ENCODE results near the gene SPATA18. TPM values are rescaled to one million over a fixed set of nuclear protein-coding genes. Genes with fewer than 3 reads are reported as not detected.
"Not testable (repeated sequence)": the region's sequence is repeated elsewhere in the genome, so short reads cannot be mapped to it uniquely, and the experiment has no call there.

SPATA18 gene
- total and polyA plus RNA-seq, 5 donors from 2014 or later: not detected

- no peak overlapping the region for H3K4me3 ChIP-seq (ENCODE audit: low read depth, low read length)
- no peak overlapping the region for H3K4me3 Mint-ChIP-seq
- H3K36me3 ChIP-seq (ENCODE audit: control insufficient read depth, insufficient read depth, low read length): no peaks in the 10 kb centered on the region
- H3K27ac Mint-ChIP-seq: no peak overlapping the region
- H3K9me3 ChIP-seq (ENCODE audit: control insufficient read depth in 2 of 2, low read length in 2 of 2): no peaks in the 10 kb centered on the region
- no peaks in the 10 kb centered on the region for H3K4me1 ChIP-seq (ENCODE audit: control insufficient read depth, insufficient read depth, low read length, poor library complexity, severe bottlenecking)
- no peaks in the 10 kb centered on the region for H3K27me3 ChIP-seq (ENCODE audit: control insufficient read depth, insufficient read depth, low read length)
- DNase-seq (no peak), ATAC-seq (ENCODE audit: low read depth in 2 of 2) (no peak)
- H3K36me3 Mint-ChIP-seq: no peaks in the 10 kb centered on the region
- no peaks in the 10 kb centered on the region for H3K4me1 Mint-ChIP-seq
- H3K9me3 Mint-ChIP-seq: peaks cover 0 to 6% (median 0%) of the 10 kb centered on the region in 7 donors
- H3K27me3 Mint-ChIP-seq: peaks cover 10% of the 10 kb centered on the region
- H3K27ac ChIP-seq (ENCODE audit: insufficient read depth, low read length, poor library complexity, severe bottlenecking): no peak overlapping the region
These were observed 59.1 kb downstream of the SPATA18 start for GRCh38 chr4:52110171-52110570.

GRCh38 chr4:52111995-52112394 lies 60.9 kb downstream of the SPATA18 start:
- H3K27ac Mint-ChIP-seq: no peak overlapping the region
- Histone ChIP-seq H3K9me3 (ENCODE audit: control insufficient read depth in 2 of 2, low read length in 2 of 2) (no peaks in the 10 kb centered on the region), H3K27ac (ENCODE audit: insufficient read depth, low read length, poor library complexity, severe bottlenecking) (no peak overlapping the region), H3K4me1 (ENCODE audit: control insufficient read depth, insufficient read depth, low read length, poor library complexity, severe bottlenecking) (no peaks in the 10 kb centered on the region), H3K36me3 (ENCODE audit: control insufficient read depth, insufficient read depth, low read length) (no peaks in the 10 kb centered on the region), H3K27me3 (ENCODE audit: control insufficient read depth, insufficient read depth, low read length) (no peaks in the 10 kb centered on the region), H3K4me3 (ENCODE audit: low read depth, low read length) (no peak overlapping the region)
- peaks cover 0 to 6% (median 0%) of the 10 kb centered on the region in 7 donors for H3K9me3 Mint-ChIP-seq
- ATAC-seq (ENCODE audit: low read depth in 2 of 2) (no peak), DNase-seq (no peak)
- H3K4me3 Mint-ChIP-seq: no peak overlapping the region
- H3K4me1 Mint-ChIP-seq: no peaks in the 10 kb centered on the region
- H3K27me3 Mint-ChIP-seq: peaks cover 14% of the 10 kb centered on the region
- no peaks in the 10 kb centered on the region for H3K36me3 Mint-ChIP-seq

GRCh38 chr4:52112411-52112810 lies 61.3 kb downstream of the SPATA18 start:
- DNase-seq (no peak), ATAC-seq (ENCODE audit: low read depth in 2 of 2) (no peak)
- no peak overlapping the region for H3K27ac ChIP-seq (ENCODE audit: insufficient read depth, low read length, poor library complexity, severe bottlenecking)
- no peaks in the 10 kb centered on the region for H3K36me3 ChIP-seq (ENCODE audit: control insufficient read depth, insufficient read depth, low read length)
- H3K4me3 ChIP-seq (ENCODE audit: low read depth, low read length): no peak overlapping the region
- H3K4me1 ChIP-seq (ENCODE audit: control insufficient read depth, insufficient read depth, low read length, poor library complexity, severe bottlenecking): no peaks in the 10 kb centered on the region
- no peaks in the 10 kb centered on the region for H3K4me1 Mint-ChIP-seq
- no peak overlapping the region for H3K4me3 Mint-ChIP-seq
- H3K36me3 Mint-ChIP-seq: no peaks in the 10 kb centered on the region
- H3K27me3 ChIP-seq (ENCODE audit: control insufficient read depth, insufficient read depth, low read length): no peaks in the 10 kb centered on the region
- H3K27ac Mint-ChIP-seq: no peak overlapping the region
- peaks cover 0 to 6% (median 0%) of the 10 kb centered on the region in 7 donors for H3K9me3 Mint-ChIP-seq
- no peaks in the 10 kb centered on the region for H3K9me3 ChIP-seq (ENCODE audit: control insufficient read depth in 2 of 2, low read length in 2 of 2)
- H3K27me3 Mint-ChIP-seq: peaks cover 14% of the 10 kb centered on the region

- H3K4me1 Mint-ChIP-seq: no peaks in the 10 kb centered on the region
These were observed 65.5 kb downstream of the SPATA18 start for GRCh38 chr4:52116641-52117040.

GRCh38 chr4:52126226-52126625 lies 75.1 kb downstream of the SPATA18 start:
- peaks cover 6% of the 10 kb centered on the region for H3K27me3 Mint-ChIP-seq
- no peaks in the 10 kb centered on the region for H3K9me3 ChIP-seq (ENCODE audit: control insufficient read depth in 2 of 2, low read length in 2 of 2)
- H3K9me3 Mint-ChIP-seq: peaks cover 0 to 9% (median 2%) of the 10 kb centered on the region in 7 donors
- no peak overlapping the region for H3K27ac ChIP-seq (ENCODE audit: insufficient read depth, low read length, poor library complexity, severe bottlenecking)
- H3K4me1 ChIP-seq (ENCODE audit: control insufficient read depth, insufficient read depth, low read length, poor library complexity, severe bottlenecking): no peaks in the 10 kb centered on the region
- ATAC-seq (ENCODE audit: low read depth in 2 of 2): no peak
- no peak overlapping the region for H3K4me3 ChIP-seq (ENCODE audit: low read depth, low read length)
- no peak overlapping the region for H3K27ac Mint-ChIP-seq
- no peaks in the 10 kb centered on the region for H3K36me3 Mint-ChIP-seq
- no peaks in the 10 kb centered on the region for H3K4me1 Mint-ChIP-seq
- H3K36me3 ChIP-seq (ENCODE audit: control insufficient read depth, insufficient read depth, low read length): no peaks in the 10 kb centered on the region
- H3K4me3 Mint-ChIP-seq: no peak overlapping the region
- no peaks in the 10 kb centered on the region for H3K27me3 ChIP-seq (ENCODE audit: control insufficient read depth, insufficient read depth, low read length)
- DNase-seq: no peak

More at GRCh38 chr4:52116641-52117040, 65.5 kb downstream of the SPATA18 start:
- Histone ChIP-seq H3K36me3 (ENCODE audit: control insufficient read depth, insufficient read depth, low read length) (no peaks in the 10 kb centered on the region), H3K9me3 (ENCODE audit: control insufficient read depth in 2 of 2, low read length in 2 of 2) (no peaks in the 10 kb centered on the region), H3K27me3 (ENCODE audit: control insufficient read depth, insufficient read depth, low read length) (no peaks in the 10 kb centered on the region), H3K4me3 (ENCODE audit: low read depth, low read length) (no peak overlapping the region), H3K4me1 (ENCODE audit: control insufficient read depth, insufficient read depth, low read length, poor library complexity, severe bottlenecking) (no peaks in the 10 kb centered on the region), H3K27ac (ENCODE audit: insufficient read depth, low read length, poor library complexity, severe bottlenecking) (no peak overlapping the region)
- Mint-ChIP-seq H3K27ac (no peak overlapping the region), H3K27me3 (peaks cover 5% of the 10 kb centered on the region), H3K9me3 (peaks cover 0 to 3% (median 0%) of the 10 kb centered on the region in 7 donors), H3K36me3 (no peaks in the 10 kb centered on the region), H3K4me3 (no peak overlapping the region)
- ATAC-seq (ENCODE audit: low read depth in 2 of 2) (no peak), DNase-seq (no peak)

- no peak overlapping the region for H3K4me3 ChIP-seq (ENCODE audit: low read depth, low read length)
- Mint-ChIP-seq H3K27me3 (peaks cover 6% of the 10 kb centered on the region), H3K4me3 (no peak overlapping the region), H3K9me3 (peaks cover 0 to 9% (median 0%) of the 10 kb centered on the region in 7 donors), H3K4me1 (no peaks in the 10 kb centered on the region), H3K27ac (no peak overlapping the region), H3K36me3 (no peaks in the 10 kb centered on the region)
- no peaks in the 10 kb centered on the region for H3K36me3 ChIP-seq (ENCODE audit: control insufficient read depth, insufficient read depth, low read length)
- H3K4me1 ChIP-seq (ENCODE audit: control insufficient read depth, insufficient read depth, low read length, poor library complexity, severe bottlenecking): no peaks in the 10 kb centered on the region
- no peaks in the 10 kb centered on the region for H3K27me3 ChIP-seq (ENCODE audit: control insufficient read depth, insufficient read depth, low read length)
- DNase-seq (no peak), ATAC-seq (ENCODE audit: low read depth in 2 of 2) (no peak)
- no peak overlapping the region for H3K27ac ChIP-seq (ENCODE audit: insufficient read depth, low read length, poor library complexity, severe bottlenecking)
- no peaks in the 10 kb centered on the region for H3K9me3 ChIP-seq (ENCODE audit: control insufficient read depth in 2 of 2, low read length in 2 of 2)
These were observed 75.9 kb downstream of the SPATA18 start for GRCh38 chr4:52126966-52127365.

- no peaks in the 10 kb centered on the region for H3K27me3 ChIP-seq (ENCODE audit: control insufficient read depth, insufficient read depth, low read length)
- H3K4me3 ChIP-seq (ENCODE audit: low read depth, low read length): no peak overlapping the region
- no peak overlapping the region for H3K27ac Mint-ChIP-seq
- no peak for ATAC-seq (ENCODE audit: low read depth in 2 of 2)
- H3K9me3 Mint-ChIP-seq: peaks cover 0 to 6% (median 2%) of the 10 kb centered on the region in 7 donors
- no peak for DNase-seq
- H3K4me1 ChIP-seq (ENCODE audit: control insufficient read depth, insufficient read depth, low read length, poor library complexity, severe bottlenecking): no peaks in the 10 kb centered on the region
- no peaks in the 10 kb centered on the region for H3K4me1 Mint-ChIP-seq
- no peaks in the 10 kb centered on the region for H3K36me3 Mint-ChIP-seq
- no peaks in the 10 kb centered on the region for H3K9me3 ChIP-seq (ENCODE audit: control insufficient read depth in 2 of 2, low read length in 2 of 2)
- no peak overlapping the region for H3K4me3 Mint-ChIP-seq
- no peak overlapping the region for H3K27ac ChIP-seq (ENCODE audit: insufficient read depth, low read length, poor library complexity, severe bottlenecking)
- no peaks in the 10 kb centered on the region for H3K36me3 ChIP-seq (ENCODE audit: control insufficient read depth, insufficient read depth, low read length)
- no peaks in the 10 kb centered on the region for H3K27me3 Mint-ChIP-seq
These were observed 84.1 kb downstream of the SPATA18 start for GRCh38 chr4:52135171-52135570.

- not testable (repeated sequence) for H3K9me3 ChIP-seq (ENCODE audit: control insufficient read depth in 2 of 2, low read length in 2 of 2); H3K36me3 Mint-ChIP-seq; H3K4me1 ChIP-seq (ENCODE audit: control insufficient read depth, insufficient read depth, low read length, poor library complexity, severe bottlenecking); H3K27me3 ChIP-seq (ENCODE audit: control insufficient read depth, insufficient read depth, low read length); ATAC-seq (ENCODE audit: low read depth in 2 of 2); DNase-seq; H3K36me3 ChIP-seq (ENCODE audit: control insufficient read depth, insufficient read depth, low read length); H3K4me1 Mint-ChIP-seq; H3K27ac Mint-ChIP-seq; H3K27me3 Mint-ChIP-seq; H3K9me3 Mint-ChIP-seq; H3K27ac ChIP-seq (ENCODE audit: insufficient read depth, low read length, poor library complexity, severe bottlenecking); H3K4me3 Mint-ChIP-seq; H3K4me3 ChIP-seq (ENCODE audit: low read depth, low read length)
These were observed 86.0 kb downstream of the SPATA18 start for GRCh38 chr4:52137152-52137551.
